GM10266 (cell line): ENCODE results near the gene PTH2R.
"Not testable (repeated sequence)": the region's sequence is repeated elsewhere in the genome, so short reads cannot be mapped to it uniquely, and the experiment has no call there.

ENCODE experiments used
- DNase-seq: peaks from one replicate; pipeline ENCODE4 v3.0.0; 2012; ENCODE audit errors: extremely low spot score
- CTCF ChIP-seq: IDR thresholded peaks from 2 replicates; pipeline ENCODE4 v1.5.1; 2012; ENCODE audit warnings: mild to moderate bottlenecking, low read depth; ENCODE audit not compliant: control insufficient read depth, insufficient read depth; ENCODE audit errors: missing control alignments

PTH2R gene

GRCh38 chr2:208502288-208502687 is 95.7 kb downstream of the PTH2R start:
- no peak for DNase-seq

GRCh38 chr2:208505365-208505764 is 98.8 kb downstream of the PTH2R start:
- DNase-seq, result not testable (repeated sequence)

More at GRCh38 chr2:208502288-208502687, 95.7 kb downstream of the PTH2R start:
- TF ChIP-seq CTCF, result no peak

- no peak for TF ChIP-seq CTCF
Measured at GRCh38 chr2:208509586-208509985, 103.0 kb downstream of the PTH2R start.

GRCh38 chr2:208511016-208511415 is 104.4 kb downstream of the PTH2R start:
- TF ChIP-seq CTCF, result no peak
- no peak for DNase-seq

More at GRCh38 chr2:208509586-208509985, 103.0 kb downstream of the PTH2R start:
- no peak for DNase-seq

- no peak for TF ChIP-seq CTCF
Measured at GRCh38 chr2:208511573-208511972, 105.0 kb downstream of the PTH2R start.

GRCh38 chr2:208515099-208515498 is 108.5 kb downstream of the PTH2R start:
- no peak for TF ChIP-seq CTCF
- no peak for DNase-seq

More at GRCh38 chr2:208511573-208511972, 105.0 kb downstream of the PTH2R start:
- no peak for DNase-seq

- DNase-seq, result not testable (repeated sequence)
Measured at GRCh38 chr2:208523069-208523468, 116.5 kb downstream of the PTH2R start.

- not testable (repeated sequence) for DNase-seq
Measured at GRCh38 chr2:208525165-208525564, 118.6 kb downstream of the PTH2R start.

GRCh38 chr2:208529796-208530195 is 123.2 kb downstream of the PTH2R start:
- no peak for TF ChIP-seq CTCF
- DNase-seq, result no peak
